ENCODE measurements around the gene FBXO33.

FBXO33 gene

GRCh38 chr14:39432179-39432618 is at the start of gene FBXO33:
TSS of gene FBXO33 (minus strand) at chr14:39432433. CDS start at chr14:39432162, 271 bp downstream.
- peak; percentile 97 for DNase-seq (ENCODE audit: low spot score)

DNA sequence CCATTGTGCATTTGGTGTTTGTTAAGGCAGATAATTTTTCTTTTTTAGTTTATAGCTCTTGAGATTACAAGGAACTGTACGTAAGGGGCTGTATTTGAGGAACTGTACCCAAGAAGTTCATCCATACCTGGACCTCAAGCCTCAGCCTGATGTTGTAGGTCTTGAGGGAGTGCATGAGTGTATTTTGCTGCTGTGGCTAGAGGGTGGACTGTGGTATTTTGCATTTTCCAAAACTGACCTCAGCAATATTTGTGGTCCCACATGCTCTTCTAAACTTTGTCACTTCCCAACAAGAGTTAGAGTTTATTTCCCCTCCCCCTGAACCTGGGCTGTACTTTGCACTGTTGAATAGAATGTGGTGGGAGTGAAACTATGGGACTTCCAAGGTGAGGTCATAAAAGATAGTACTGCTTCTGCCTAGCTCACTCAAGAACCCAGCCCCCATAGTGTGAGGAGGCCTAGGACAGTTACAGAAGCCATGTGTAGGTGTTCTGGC is 42.2 kb upstream of the FBXO33 start:
- DNase-seq (ENCODE audit: low spot score): no peak

- no peak for DNase-seq (ENCODE audit: low spot score)
Observed at GRCh38 chr14:39472078-39472477, 39.8 kb upstream of the FBXO33 start.

GRCh38 chr14:39469094-39469710 is 37.0 kb upstream of the FBXO33 start:
- no peak for DNase-seq (ENCODE audit: low spot score)

DNA sequence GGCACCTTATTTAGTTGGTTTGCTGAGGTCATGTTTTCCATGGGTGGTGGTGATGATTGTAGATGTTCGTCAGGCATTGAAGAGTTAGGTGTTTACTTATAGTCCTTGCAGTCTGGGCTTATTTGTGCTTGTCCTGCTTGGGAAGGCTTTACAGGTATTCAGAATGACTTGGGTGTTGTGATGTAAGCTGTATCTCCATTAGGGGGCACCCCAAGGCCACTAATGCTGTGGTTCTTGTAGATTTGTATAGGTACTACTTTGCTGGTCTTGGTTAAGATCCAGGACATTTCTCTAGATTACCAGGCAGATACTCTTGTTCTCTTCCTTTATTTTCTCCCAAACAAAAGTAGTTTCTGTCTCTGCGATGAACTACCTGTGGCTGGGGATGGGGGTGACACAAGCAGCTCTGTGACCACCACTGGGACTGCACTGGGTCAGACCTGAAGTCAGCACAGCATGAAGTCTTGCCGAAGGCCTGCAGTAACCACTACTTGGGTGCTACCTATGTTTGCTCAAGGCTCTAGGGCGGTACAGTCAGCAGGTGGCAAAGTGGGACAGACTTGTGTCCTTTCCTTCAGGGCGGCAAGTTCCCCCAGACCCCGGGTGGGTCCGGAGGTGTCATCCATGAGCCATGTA is 35.8 kb upstream of the FBXO33 start:
- DNase-seq (ENCODE audit: low spot score): no peak

- no peak for DNase-seq (ENCODE audit: low spot score)
Observed at GRCh38 chr14:39459795-39460478, 27.7 kb upstream of the FBXO33 start.

DNA sequence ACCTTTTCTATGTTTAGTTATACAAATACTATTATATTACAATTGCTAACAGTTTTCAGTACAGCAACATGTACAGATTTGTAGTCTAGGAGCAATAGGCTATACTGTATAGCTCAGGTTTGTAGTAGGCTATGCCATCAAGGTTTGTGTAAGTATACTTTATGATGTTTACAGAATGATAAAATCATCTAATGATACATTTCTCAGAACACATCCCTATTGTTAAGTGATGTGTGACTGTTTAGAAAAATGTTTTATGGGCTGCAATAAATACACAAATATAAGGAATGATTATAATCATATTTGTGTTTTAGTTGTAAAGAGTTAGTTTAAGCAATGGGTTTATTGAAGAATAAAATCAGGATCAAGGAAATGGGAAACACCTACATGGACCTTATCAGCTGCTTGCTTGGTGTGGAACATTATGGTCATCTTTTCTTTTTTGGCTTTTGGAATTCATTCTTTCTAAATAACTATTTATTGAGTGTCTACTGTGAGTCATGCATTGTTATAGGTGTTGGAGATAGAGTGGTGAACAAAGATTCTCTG is 24.5 kb upstream of the FBXO33 start:
- DNase-seq (ENCODE audit: low spot score): no peak

- no peak for DNase-seq (ENCODE audit: low spot score)
Observed at GRCh38 chr14:39454906-39455539, 22.8 kb upstream of the FBXO33 start.

GRCh38 chr14:39452680-39453079 is 20.4 kb upstream of the FBXO33 start:
- DNase-seq (ENCODE audit: low spot score): no peak

DNA sequence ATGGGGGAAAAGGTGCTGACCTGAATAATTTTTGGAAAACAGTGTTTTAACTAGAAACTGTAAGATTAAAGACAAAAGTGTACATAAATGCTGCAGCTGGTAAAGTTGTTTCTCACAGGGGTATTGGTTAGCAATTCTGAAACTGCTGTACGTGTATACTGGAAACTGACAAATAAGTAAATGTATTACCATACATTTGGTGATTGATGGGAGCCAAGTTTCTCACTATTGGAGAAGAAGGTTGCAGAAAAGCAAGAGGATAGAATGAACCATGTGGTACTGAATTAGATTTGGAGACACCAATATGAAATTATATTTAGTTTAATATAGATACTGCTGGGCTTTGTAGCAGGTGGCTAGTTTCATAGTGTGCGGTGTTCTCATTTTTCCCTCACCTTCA is 19.6 kb upstream of the FBXO33 start:
- no peak for DNase-seq (ENCODE audit: low spot score)

DNA sequence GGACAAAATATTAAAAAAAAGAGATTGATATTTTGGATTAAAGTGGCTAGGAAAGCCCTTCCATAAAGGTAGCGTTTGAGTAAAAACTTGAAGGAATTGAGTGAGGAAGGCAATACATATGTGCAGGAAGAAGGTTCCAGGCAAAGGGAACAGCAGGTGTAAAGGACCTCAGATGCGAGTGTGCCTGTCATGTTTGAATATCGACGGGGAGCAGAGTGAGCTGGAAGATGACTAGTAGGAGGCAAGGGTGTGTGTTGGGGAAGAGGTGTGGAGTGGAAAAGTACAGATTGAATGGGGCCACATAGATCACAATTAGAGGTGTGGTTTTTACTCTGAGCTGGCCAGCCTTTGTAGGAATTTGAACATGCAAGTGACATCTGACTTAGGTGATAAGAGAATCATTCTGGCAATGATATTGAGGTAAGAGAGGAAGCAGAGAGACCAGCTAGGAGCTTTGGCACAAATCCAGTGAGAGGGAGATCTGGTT is 15.0 kb upstream of the FBXO33 start:
- DNase-seq (ENCODE audit: low spot score): no peak

- DNase-seq (ENCODE audit: low spot score): no peak
Observed at GRCh38 chr14:39446131-39446744, 14.0 kb upstream of the FBXO33 start.

- DNase-seq (ENCODE audit: low spot score): no peak
Observed at GRCh38 chr14:39442293-39442692, 10.1 kb upstream of the FBXO33 start.

- DNase-seq (ENCODE audit: low spot score): no peak
Observed at GRCh38 chr14:39441805-39442204, 9.6 kb upstream of the FBXO33 start.

DNA sequence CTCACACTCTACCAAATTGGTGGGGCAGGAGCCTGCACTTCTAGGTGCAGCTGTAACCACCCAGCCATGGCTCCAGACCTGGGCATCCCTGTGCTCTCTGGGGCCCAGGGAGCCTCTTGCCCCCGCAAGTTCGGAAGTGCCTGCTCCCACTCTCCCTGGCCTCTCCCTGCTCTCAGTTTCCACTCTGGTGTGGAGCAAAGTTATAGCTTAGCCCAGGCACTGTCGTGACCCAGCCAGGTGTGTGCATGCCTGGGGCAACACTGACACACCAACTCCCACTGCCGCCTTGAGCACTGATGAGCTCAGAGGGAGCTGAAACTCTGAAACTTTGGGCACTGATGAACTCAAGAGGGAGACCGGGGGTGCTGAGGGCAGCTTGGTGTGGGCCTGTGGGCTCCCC is 8.7 kb upstream of the FBXO33 start:
- no peak for DNase-seq (ENCODE audit: low spot score)

DNA sequence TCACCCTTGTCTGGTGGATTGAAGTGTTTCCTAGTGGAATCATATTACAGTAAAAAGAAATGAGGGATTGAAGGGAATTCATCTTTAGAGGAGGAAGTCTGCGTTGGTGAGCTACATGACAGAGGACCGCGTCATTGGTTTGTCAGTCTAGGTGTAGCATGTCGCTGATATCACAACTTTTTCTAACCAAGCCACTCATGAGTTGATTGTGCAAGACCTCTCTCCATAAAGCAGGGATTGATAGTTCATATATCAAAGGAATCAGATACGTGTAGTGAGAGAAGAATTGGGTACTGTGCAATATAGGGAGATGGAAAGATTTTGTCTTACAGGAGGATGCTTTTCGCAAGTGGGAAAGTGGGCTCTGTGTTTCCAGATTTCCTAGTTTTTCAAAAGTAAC is 3.0 kb upstream of the FBXO33 start:
- DNase-seq (ENCODE audit: low spot score): no peak

- no peak for DNase-seq (ENCODE audit: low spot score)
Observed at GRCh38 chr14:39434401-39434800, 2.2 kb upstream of the FBXO33 start.

DNA sequence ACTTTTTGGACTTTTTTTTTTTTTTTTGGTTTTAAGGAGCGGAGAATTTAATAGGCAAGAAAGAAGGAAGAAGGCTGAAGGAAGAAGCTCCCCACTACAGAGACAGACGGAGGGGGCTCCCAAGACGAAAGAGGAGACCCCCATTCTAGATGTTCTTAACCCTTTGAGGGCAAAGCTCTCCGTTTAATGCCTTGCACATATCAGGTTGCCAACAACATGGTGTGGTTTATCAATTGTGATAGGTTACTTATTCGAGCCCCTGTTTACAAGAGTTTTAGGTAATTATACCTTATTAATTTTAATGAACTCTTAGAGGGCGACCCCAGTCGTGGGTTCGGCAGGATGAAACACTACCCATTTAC is 1.2 kb upstream of the FBXO33 start:
- DNase-seq (ENCODE audit: low spot score): no peak

- peak; percentile 90 for DNase-seq (ENCODE audit: low spot score)
Observed at GRCh38 chr14:39432619-39433451, 602 bp upstream of the FBXO33 start.

GRCh38 chr14:39431416-39432178 is 636 bp downstream of the FBXO33 start:
- DNase-seq (ENCODE audit: low spot score): peak; percentile 45

Data from GM03348 (cell line).